HL-60 (cell line): ENCODE measurements around the gene NTNG2.

Source experiments
- CTCF ChIP-seq: IDR thresholded peaks from one replicate; pipeline ENCODE4 v1.5.1; 2011; ENCODE audit warnings: low read length, control low read depth, inconsistent platforms; ENCODE audit not compliant: insufficient read depth
- GABPA ChIP-seq: IDR thresholded peaks from 2 replicates; pipeline ENCODE4 v1.6.1; 2012; ENCODE audit warnings: low read depth
- POLR2AphosphoS5 ChIP-seq: IDR thresholded peaks from 2 replicates; pipeline ENCODE4 v1.6.1; 2012; ENCODE audit warnings: low read depth
- SPI1 ChIP-seq: IDR thresholded peaks from 2 replicates; pipeline ENCODE4 v1.6.1; 2012; ENCODE audit warnings: low read depth, mild to moderate bottlenecking, borderline replicate concordance

DNA sequence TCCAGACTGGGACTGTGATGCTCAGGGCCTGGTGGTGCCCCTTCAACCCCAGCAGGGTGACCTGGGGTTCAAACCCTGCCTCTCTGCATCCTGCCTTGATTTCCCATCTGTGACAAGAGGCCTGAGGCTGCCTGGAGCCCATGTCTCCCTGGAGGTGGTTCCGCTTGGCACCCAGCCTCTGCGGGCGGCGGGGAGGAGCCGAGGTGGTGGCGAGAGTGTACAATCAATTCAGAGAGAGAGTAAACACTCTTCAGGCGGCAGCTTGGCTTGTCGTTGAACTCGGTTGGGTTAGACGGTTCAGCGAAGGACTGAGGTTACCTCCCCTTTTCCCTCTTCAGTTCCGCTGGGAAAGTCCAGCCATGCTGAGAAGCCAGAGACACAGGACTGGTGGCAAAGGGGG lies 39.3 kb downstream of the NTNG2 start:
- TF ChIP-seq CTCF (no peak), GABPA (no peak), SPI1 (no peak), POLR2AphosphoS5 (no peak)
